CD14-positive monocyte (primary cell): ENCODE results near the gene GRIP1. TPM values are rescaled to one million over a fixed set of nuclear protein-coding genes. Genes with fewer than 3 reads are reported as not detected.

Source experiments
- DNase-seq, 3 donors: peaks; one replicate each; pipeline ENCODE4 v3.0.0-alpha.2; 2011 to 2022
- H2AFZ ChIP-seq: 2 replicates; pipeline ENCODE4 v1.6.0; 2012; ENCODE audit warnings: mild to moderate bottlenecking, low read depth, low read length, inconsistent platforms; ENCODE audit not compliant: insufficient read depth, poor library complexity, severe bottlenecking
- H3K27ac ChIP-seq, 2 donors: 1 replicate in 1 of 2; 2 replicates in 1 of 2; pipeline ENCODE4 v1.5.1; 2012 to 2013; ENCODE audit warnings: low read length in 2 of 2, control low read depth in 1 of 2, inconsistent platforms in 1 of 2, low read depth in 1 of 2, mild to moderate bottlenecking in 1 of 2
- H3K27me3 ChIP-seq, 2 donors: one replicate each; pipeline versions ENCODE4 v1.6.0 to v1.6.1; 2011 to 2013; ENCODE audit warnings: low read length in 2 of 2; ENCODE audit not compliant: control insufficient read depth in 2 of 2, insufficient read depth in 2 of 2
- H3K36me3 ChIP-seq, 2 donors: replicated peaks in 1 of 2; 1 replicate in 1 of 2; 2 replicates in 1 of 2; pipeline versions ENCODE4 v1.5.1 to v1.6.1; 2012 to 2013; ENCODE audit warnings: low read length in 2 of 2, control low read depth in 1 of 2, inconsistent platforms in 1 of 2, mild to moderate bottlenecking in 1 of 2; ENCODE audit not compliant: insufficient read depth in 2 of 2, control insufficient read depth in 1 of 2
- H3K4me1 ChIP-seq, 2 donors: 1 replicate in 1 of 2; 2 replicates in 1 of 2; pipeline versions ENCODE4 v1.5.1 to v1.6.1; 2012 to 2013; ENCODE audit warnings: low read length in 2 of 2, control low read depth in 1 of 2, inconsistent platforms in 1 of 2, mild to moderate bottlenecking in 1 of 2, moderate library complexity in 1 of 2; ENCODE audit not compliant: insufficient read depth in 2 of 2, control insufficient read depth in 1 of 2
- H3K4me2 ChIP-seq: replicated peaks from 2 replicates; pipeline ENCODE3; 2012; ENCODE audit warnings: low read length, moderate library complexity, mild to moderate bottlenecking; ENCODE audit not compliant: poor library complexity, severe bottlenecking; ENCODE audit errors: extremely low read depth
- H3K4me3 ChIP-seq, 3 experiments: fragments of 200-600 bp in 1 of 3; sonication (generic) in 1 of 3; replicated peaks in 1 of 3; 1 replicate in 2 of 3; 2 replicates in 1 of 3; pipeline ENCODE4 v1.5.1; 2011 to 2013; ENCODE audit warnings: low read length in 3 of 3, mild to moderate bottlenecking in 3 of 3, control low read depth in 2 of 3, low read depth in 2 of 3, inconsistent platforms in 1 of 3, moderate library complexity in 1 of 3
- H3K79me2 ChIP-seq: 2 replicates; pipeline ENCODE4 v1.6.0; 2012; ENCODE audit warnings: mild to moderate bottlenecking, control low read depth, inconsistent platforms, low read length, moderate library complexity; ENCODE audit not compliant: insufficient read depth
- H3K9ac ChIP-seq: 2 replicates; pipeline ENCODE4 v1.6.0; 2017; ENCODE audit warnings: low read length, mild to moderate bottlenecking; ENCODE audit not compliant: insufficient read depth, poor library complexity, severe bottlenecking
- H3K9me3 ChIP-seq, 2 donors: replicated peaks in 1 of 2; 1 replicate in 1 of 2; 2 replicates in 1 of 2; pipeline versions ENCODE4 v1.5.1 to v1.6.1; 2012 to 2013; ENCODE audit warnings: low read length in 2 of 2, control low read depth in 1 of 2; ENCODE audit not compliant: control insufficient read depth in 1 of 2, insufficient read depth in 1 of 2
- H4K20me1 ChIP-seq: 2 replicates; pipeline ENCODE4 v1.6.0; 2012; ENCODE audit warnings: mild to moderate bottlenecking, low read length, control low read depth, moderate library complexity; ENCODE audit not compliant: insufficient read depth
- H3K27ac Mint-ChIP-seq, 7 donors: one replicate each; pipeline ENCODE4 v1.8.0; 2020; ENCODE audit warnings: mild to moderate bottlenecking in 7 of 7, mixed read lengths in 7 of 7, moderate library complexity in 6 of 7, inconsistent platforms in 2 of 7
- H3K27me3 Mint-ChIP-seq, 3 donors: one replicate each; pipeline ENCODE4 v1.8.0; 2021 to 2022; ENCODE audit warnings: low read depth in 3 of 3, mild to moderate bottlenecking in 3 of 3, mixed read lengths in 3 of 3, moderate library complexity in 3 of 3, inconsistent platforms in 1 of 3
- H3K36me3 Mint-ChIP-seq, 2 donors: one replicate each; pipeline ENCODE4 v1.8.0; 2020; ENCODE audit warnings: mixed read lengths in 2 of 2, inconsistent platforms in 1 of 2, mild to moderate bottlenecking in 1 of 2
- H3K4me1 Mint-ChIP-seq: one replicate; pipeline ENCODE4 v1.8.0; 2020; ENCODE audit warnings: mild to moderate bottlenecking, mixed read lengths
- H3K4me3 Mint-ChIP-seq, 2 donors: one replicate each; pipeline ENCODE4 v1.8.0; 2020; ENCODE audit warnings: mild to moderate bottlenecking in 2 of 2, mixed read lengths in 2 of 2, moderate library complexity in 1 of 2
- H3K9me3 Mint-ChIP-seq, 7 donors: one replicate each; pipeline ENCODE4 v1.8.0; 2020 to 2022; ENCODE audit warnings: mixed read lengths in 7 of 7, mild to moderate bottlenecking in 6 of 7, moderate library complexity in 6 of 7, inconsistent platforms in 2 of 7
- CTCF ChIP-seq: fragments of 200-600 bp; IDR thresholded peaks from one replicate; pipeline ENCODE4 v1.8.0; 2022; ENCODE audit warnings: antibody characterized with exemption, mild to moderate bottlenecking
- WGBS: methylation state at CpG from one replicate; pipeline ENCODE4 v1.1.5; 2013; ENCODE audit warnings: missing lambda C conversion rate; ENCODE audit not compliant: insufficient coverage; 5-methylcytosine and 5-hydroxymethylcytosine counted together
- intact Hi-C, 2 donors: fragments of 100-400 bp; cut with micrococcal nuclease; formaldehyde crosslinking; loops; one replicate each; pipeline versions ENCODE4 v1.15.0 to v1.15.1; 2023
- polyA plus RNA-seq, 3 donors: library from polyadenylated mRNA; depleted of rRNA in 1 of 3; unstranded in 2 of 3; stranded (reverse) in 1 of 3; fragments of 300-500 nt in 2 of 3; fragments of >200 nt in 1 of 3; fragmentation: Illumina TruSeq in 2 of 3; gene quantifications; 1 replicate in 2 of 3; 2 replicates in 1 of 3; pipeline ENCODE4 v1.2.3, GENCODE V29; 2012 to 2021

Gene GRIP1
- polyA plus RNA-seq, 3 donors: 0.21 TPM; not detected in 2

DNA sequence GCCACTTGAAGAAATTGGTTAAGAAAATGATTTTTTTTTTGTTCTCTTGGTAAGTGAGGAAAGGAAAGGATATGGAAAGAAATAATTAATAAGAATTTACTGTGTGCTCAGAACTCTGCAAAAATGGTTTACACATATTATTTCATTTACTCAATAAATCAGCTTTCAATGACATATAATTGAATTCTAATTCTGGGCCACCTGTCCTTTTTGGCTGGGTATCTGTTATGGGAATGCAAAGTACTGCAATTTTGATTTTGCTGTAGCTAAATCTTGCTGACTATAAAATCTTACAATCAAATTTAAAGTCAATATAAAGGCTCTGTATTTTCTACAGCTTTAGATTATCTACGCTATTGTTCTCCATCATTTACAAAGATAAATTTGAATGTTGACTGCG, 147.1 kb downstream of the GRIP1 start:
- H3K27ac ChIP-seq: no peak overlapping the region
- H3K27me3 ChIP-seq: no peaks in the 10 kb centered on the region
- intact Hi-C loops: no loop called here
- H3K4me1 Mint-ChIP-seq: no peaks in the 10 kb centered on the region
- H4K20me1 ChIP-seq: no peaks in the 10 kb centered on the region
- no peaks in the 10 kb centered on the region for H3K9me3 ChIP-seq
- no CpG with 5 or more reads among the region's 2 CpGs for WGBS
- H3K27me3 Mint-ChIP-seq: no peaks in the 10 kb centered on the region
- no peak for DNase-seq
- no peak overlapping the region for H2AFZ ChIP-seq
- H3K79me2 ChIP-seq: no peaks in the 10 kb centered on the region
- no peaks in the 10 kb centered on the region for H3K36me3 Mint-ChIP-seq
- no peak for TF ChIP-seq CTCF
- H3K36me3 ChIP-seq: no peaks in the 10 kb centered on the region
- no peak overlapping the region for H3K27ac Mint-ChIP-seq
- no peak overlapping the region for H3K4me2 ChIP-seq
- H3K4me3 Mint-ChIP-seq: no peak overlapping the region
- no peaks in the 10 kb centered on the region for H3K4me1 ChIP-seq
- H3K4me3 ChIP-seq: no peak overlapping the region
- no peak overlapping the region for H3K9ac ChIP-seq
- H3K9me3 Mint-ChIP-seq: peaks cover 0 to 7% (median under 1%) of the 10 kb centered on the region in 7 donors

GRCh38 chr12:66529934-66530333, 148.9 kb downstream of the GRIP1 start:
- Mint-ChIP-seq H3K4me3 (no peak overlapping the region), H3K36me3 (no peaks in the 10 kb centered on the region), H3K9me3 (peaks cover 0 to 10% (median 4%) of the 10 kb centered on the region in 7 donors), H3K4me1 (no peaks in the 10 kb centered on the region), H3K27ac (no peak overlapping the region), H3K27me3 (no peaks in the 10 kb centered on the region)
- H3K36me3 ChIP-seq: no peaks in the 10 kb centered on the region
- no peaks in the 10 kb centered on the region for H3K79me2 ChIP-seq
- H3K9ac ChIP-seq: no peak overlapping the region
- no peak overlapping the region for H3K4me2 ChIP-seq
- H3K4me3 ChIP-seq: no peak overlapping the region
- no peaks in the 10 kb centered on the region for H3K27me3 ChIP-seq
- no peak overlapping the region for H3K27ac ChIP-seq
- DNase-seq: no peak
- H3K9me3 ChIP-seq: no peaks in the 10 kb centered on the region
- no CpG with 5 or more reads among the region's 1 CpG for WGBS
- intact Hi-C loops: no loop called here
- H2AFZ ChIP-seq: no peak overlapping the region
- H4K20me1 ChIP-seq: no peaks in the 10 kb centered on the region
- no peaks in the 10 kb centered on the region for H3K4me1 ChIP-seq
- TF ChIP-seq CTCF: no peak
